HT1080 (cell line): ENCODE data around the gene TEAD4. TPM values are rescaled to one million over a fixed set of nuclear protein-coding genes. Genes with fewer than 3 reads are reported as not detected.

ENCODE experiments used
- DNase-seq: peaks from one replicate; pipeline ENCODE4 v3.0.0-alpha.2; 2015; ENCODE audit warnings: low read depth
- total RNA-seq: library from RNA; depleted of rRNA; stranded (reverse); fragments of >200 nt; shearing (Covaris generic); gene quantifications from 2 replicates; pipeline ENCODE4 v1.2.3, GENCODE V29; 2014

Gene TEAD4
- total RNA-seq, 1 experiment from 2014 or later, result 80.0 TPM

GRCh38 chr12:3030821-3031429 is 71.7 kb downstream of the TEAD4 start:
- no peak for DNase-seq

DNA sequence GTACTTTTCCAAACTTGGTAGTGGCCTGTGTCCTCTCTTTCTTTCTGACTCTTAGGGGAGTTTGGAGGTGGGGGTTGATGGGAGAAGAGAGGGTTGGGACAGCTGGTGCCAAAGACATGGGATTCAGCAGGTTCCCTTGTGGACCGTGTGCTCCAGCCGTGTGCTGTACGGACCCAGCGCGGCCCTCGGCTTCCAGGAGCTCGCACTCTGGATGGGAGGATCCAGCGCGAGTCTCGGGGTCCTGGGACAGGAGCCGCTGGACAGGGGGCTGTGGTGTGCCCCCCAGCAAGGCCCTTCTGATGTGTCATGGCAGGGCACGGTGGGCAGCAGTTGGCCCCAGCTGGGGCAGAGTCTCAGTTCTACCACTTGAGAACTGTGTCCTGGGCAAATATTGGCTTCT is 73.0 kb downstream of the TEAD4 start:
- DNase-seq, result no peak

DNA sequence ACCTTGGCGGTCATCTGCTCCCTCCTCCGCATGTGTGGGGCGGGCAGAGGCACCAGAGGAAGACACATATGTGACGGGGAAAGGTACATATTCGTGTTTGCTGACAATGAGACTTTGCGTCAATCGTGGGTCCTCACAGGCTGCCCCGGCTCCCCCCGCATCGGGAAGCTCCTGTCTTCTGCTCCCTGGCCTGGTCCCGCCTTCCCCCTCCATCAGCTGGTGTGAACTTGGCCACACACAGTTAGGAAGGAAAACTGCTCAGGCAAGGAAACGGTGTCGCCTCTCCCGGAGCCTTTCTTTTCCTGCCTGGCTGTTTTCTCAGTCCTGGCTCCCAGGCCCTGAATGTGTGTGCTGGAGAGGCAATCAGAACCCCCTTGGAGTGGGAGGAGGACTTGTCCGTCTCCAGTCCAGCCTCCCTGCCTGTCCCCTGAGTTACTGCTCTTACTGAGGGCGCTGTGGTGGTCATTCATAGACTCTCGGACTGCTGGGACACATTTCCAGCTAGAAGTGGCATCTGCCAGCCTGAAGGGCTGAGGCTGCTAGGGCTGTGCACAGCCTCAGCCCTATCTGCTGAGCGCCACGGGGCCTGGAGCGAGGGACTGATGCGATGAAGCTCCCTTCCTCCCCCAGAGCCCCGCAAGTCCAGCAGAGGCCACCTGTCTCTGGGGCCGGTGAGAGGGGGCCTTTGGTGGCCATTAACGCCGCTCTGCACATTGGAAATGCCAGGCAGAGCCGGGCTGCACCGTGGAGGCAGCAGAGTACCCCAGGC is 73.8 kb downstream of the TEAD4 start:
- no peak for DNase-seq

DNA sequence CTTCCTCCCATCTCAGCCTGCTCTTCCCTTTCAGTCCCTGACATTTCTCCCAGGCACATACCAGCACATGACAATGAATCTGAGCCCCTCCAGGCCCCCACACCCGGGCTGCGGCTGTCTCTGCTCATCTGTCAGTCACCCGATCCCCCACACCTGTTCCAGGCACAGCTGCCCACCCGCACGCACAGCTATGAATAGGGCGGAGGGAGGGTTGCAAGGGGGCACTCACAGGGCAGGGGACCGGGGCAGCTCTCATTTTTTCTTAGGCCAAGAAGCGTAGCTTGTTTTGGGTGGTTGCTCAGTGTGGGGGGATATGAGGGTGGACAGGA is 74.3 kb downstream of the TEAD4 start:
- DNase-seq, result no peak

- peak; percentile 68 for DNase-seq
These were observed 75.0 kb downstream of the TEAD4 start for GRCh38 chr12:3034067-3034750.

GRCh38 chr12:3035171-3035570 is 76.0 kb downstream of the TEAD4 start:
- no peak for DNase-seq

GRCh38 chr12:3035815-3036702 is 76.9 kb downstream of the TEAD4 start:
- no peak for DNase-seq

DNA sequence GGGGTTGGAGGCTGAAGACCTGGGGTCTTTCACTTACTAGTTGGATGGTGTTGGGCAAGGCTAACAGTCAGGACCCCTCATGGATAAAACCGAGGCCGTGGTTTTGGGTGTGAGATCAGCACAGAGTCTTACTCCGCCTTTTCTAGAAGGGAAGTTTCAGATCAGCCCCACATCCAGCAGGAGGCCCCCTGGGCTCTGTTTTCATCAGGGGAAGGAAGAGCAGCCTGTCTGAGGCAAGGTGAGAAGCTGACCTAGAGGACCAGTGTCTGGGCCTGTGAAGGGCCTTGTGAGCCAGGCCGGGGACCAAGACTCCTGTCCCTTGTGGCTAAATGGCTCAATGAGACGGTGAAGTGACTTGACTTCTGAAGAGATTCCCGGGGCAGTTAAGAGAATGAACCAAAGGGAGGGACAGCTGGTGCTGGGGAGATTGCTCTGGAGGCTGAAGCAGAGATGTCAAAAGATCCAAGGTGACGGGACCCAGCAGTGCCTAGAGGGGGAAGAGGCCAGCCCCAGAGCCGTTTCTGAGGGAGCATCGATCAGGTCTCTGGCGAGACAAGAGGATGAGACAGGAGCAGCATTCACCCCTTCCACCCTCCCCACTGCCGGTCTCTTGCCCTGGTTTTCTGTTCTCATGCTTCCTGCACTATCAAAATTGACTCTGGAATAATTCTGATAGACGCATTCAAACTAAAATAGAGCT is 77.9 kb downstream of the TEAD4 start:
- no peak for DNase-seq

DNA sequence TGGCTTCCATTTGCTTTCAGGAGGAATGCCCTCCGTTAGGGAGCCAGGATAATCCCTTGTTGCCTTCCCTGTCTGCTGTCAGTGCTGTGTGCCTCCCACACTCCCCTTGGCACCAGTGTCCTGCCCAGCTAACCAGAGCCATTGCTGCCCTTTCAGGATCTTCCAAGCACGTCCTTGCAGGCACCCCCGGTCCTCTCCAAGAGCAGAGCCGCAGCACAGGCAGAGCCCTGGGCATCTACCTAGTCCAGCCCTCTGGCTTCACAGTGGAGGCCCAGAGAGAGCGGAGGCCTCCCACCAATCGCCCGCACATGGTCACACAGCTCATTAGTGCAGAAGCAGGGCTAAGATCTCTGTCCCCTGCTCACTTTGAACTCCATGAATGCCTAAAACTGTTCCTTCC is 79.0 kb downstream of the TEAD4 start:
- DNase-seq, result no peak

DNA sequence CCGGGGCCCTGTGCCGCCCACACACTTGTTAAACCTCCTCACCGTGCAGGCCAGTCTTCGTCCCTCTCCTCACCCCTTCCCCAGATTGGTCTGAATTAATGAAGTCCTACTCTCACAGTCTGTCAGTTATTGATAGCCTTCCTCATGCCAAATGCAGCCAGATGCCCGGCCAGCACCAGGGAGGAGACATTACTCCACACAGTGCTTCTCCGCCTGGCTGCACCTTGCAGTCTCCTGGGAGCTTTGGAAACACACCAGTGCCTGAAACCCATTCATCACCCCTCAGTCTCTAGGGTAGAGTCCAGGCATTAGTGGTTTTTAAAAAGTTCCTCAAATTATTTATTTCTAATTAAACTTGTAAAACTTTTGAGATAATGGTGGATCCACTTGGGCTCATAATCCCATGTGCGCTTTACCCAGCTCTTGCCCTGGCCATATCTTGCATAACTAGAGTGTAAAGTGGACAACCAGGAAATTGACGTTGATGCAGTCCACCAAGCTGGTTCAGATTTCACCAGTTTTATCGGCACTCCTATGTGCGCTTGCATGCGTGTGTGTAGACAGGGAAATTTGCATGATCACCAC is 79.8 kb downstream of the TEAD4 start:
- no peak for DNase-seq

DNA sequence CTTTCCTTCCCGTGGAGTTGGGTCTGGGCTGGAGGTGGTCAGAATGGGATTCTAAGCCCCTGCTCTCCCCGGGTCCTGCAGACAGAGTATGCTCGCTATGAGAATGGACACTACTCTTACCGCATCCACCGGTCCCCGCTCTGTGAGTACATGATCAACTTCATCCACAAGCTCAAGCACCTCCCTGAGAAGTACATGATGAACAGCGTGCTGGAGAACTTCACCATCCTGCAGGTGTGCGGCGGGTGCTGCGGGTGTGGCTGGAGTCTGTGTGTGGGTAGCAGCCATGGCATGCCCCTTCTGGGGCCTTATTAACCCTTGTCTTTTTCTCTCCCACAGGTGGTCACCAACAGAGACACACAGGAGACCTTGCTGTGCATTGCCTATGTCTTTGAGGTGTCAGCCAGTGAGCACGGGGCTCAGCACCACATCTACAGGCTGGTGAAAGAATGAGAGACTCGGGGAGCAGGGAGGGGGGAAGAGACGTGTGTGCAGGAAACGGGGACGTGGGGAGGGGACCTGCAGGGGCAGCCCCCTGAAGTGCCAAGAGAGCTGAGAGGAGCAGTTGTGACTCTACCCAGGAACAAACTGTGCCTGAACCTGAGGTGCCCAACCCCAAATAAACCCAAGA is 80.9 kb downstream of the TEAD4 start:
- DNase-seq, result no peak

DNA sequence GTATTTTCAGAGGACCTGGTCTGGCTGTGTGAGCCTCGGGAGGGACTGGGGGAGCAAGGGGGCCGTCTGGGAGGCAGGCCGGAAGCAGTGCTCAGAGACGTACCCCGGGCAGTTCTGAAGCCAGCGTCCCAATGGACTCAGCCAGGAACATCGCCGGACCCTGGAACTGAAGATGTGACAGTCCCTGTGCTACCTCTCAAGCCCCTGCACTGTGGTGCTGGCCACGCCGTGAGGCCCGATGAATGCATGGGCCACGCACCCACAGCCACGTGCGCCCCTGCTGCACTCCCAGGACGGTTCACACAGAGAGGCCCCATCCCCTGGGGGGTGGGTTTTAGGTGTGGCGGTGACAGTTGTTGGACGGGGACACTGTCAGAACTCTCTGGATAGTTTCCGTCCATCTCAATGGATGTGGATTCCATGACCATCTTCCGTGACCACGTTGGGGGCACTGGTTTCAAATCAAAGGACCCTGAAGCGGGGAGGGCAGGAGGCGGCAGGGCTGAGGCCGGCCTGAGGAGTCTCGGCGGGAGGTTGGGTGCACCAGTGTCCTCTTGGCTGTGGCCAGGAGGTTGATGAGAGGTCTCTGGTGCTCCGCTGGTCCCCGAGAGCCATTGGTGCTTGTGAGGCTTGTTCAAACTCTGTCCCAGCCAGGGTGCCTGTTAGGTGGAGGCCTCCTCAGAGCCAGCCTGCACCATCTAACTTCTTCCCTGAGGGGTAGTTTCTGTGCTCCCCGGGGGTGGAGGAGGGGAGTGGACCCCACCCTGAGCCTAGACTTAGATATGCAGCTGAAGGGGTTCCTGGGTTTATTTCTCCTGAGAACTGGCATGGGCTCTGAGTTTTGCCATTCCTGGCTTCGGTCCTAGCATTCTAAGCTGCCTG is 81.7 kb downstream of the TEAD4 start:
- no peak for DNase-seq

DNA sequence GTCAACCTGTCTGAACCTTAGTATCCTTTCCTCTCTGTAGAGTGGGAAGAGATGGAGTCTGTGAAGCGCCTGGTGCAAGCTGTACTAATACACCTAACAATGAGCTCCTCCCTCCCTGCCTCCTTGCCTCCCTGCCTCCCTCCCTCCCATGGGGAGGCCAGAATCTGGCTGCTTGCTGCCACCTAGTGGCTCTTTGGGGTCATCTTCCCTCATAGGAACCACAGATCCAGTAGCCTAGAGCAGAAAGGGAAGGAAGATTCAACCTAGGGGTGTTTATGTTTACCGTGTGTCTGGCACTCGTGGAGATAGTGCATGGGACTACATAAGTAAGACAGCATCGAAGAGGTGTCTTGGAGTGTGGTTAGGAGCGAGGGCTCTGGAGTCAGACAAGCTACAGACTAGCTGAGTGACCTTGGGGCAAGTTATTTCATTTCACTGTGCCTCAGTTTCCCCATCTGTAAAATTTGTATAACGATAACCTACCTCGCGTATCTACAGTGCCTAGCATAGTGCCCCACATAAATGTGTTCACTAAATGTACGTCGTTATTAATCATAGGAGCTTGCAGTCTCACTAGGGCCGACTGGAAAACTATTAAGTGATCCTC is 82.5 kb downstream of the TEAD4 start:
- peak; percentile 69 for DNase-seq

- DNase-seq, result no peak
These were observed 83.2 kb downstream of the TEAD4 start for GRCh38 chr12:3042394-3042793.

- DNase-seq, result no peak
These were observed 83.6 kb downstream of the TEAD4 start for GRCh38 chr12:3042826-3043225.

DNA sequence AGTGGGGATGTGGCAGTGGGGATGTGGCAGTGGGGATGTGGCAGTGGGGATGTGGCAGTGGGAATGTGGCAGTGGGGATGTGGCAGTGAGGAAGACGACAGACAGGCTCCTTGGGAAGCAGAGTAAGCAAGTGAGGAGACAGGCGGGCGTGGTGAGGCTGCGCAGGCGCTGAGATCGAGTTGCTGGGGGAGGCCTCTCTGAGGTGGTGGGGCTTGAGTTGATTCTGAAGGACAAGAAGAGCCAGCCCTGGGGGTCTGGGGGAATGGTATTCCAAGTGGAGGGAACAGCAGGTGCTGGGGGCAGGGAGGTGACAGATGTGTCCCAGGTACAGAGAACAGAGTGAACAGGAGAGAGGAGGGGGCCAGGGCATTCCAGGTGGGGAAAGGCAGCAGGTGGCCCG is 84.2 kb downstream of the TEAD4 start:
- DNase-seq, result no peak

- no peak for DNase-seq
These were observed 85.0 kb downstream of the TEAD4 start for GRCh38 chr12:3044141-3044630.

DNA sequence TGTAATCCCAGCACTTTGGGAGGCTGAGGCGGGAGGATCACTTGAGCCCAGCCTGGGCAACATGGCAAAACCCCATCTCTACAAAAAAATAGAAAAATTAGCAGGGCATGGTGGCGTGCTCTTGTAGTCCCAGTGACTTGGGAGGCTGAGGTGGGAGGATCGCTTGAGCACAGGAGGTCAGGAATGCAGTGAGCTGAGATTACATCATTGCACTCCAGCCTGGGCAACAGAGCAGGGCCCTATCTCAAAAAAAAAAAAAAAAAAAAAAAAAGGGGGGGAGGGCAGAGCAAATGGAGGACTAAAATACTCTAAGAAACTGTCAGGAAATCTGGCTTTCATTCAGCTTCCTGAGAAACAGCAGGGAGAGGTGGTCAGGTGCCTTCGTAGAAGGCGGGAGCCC is 86.3 kb downstream of the TEAD4 start:
- DNase-seq, result no peak

DNA sequence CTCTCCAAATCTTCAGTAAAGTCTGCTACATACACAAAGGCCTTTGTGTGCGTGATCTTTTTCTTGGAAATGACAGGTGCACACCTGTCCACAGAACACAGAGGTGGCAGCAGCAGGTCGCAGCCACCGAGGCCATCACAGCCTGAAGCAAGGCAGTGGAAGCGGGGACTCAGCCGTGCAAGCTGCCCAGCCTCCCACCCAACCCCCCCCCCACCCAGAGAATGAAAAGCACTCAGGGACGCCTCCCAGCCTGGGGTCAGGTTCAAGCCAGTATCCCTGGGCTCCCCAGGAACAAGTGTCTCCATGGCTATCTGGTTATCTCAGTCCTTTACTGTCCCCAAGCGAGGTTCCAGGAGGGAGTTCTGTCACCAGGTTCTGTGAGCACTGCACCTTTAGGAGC is 86.8 kb downstream of the TEAD4 start:
- no peak for DNase-seq
